B cell (primary cell): ENCODE measurements around the gene DAB1. TPM values are rescaled to one million over a fixed set of nuclear protein-coding genes. Genes with fewer than 3 reads are reported as not detected.

ENCODE experiments used
- ATAC-seq: fragments of 200-7000 bp; cut with Tn5 transposase; one replicate; pipeline ENCODE4 v1.10.0; 2021; ENCODE audit warnings: low read depth, mild to moderate bottlenecking, moderate number of reproducible peaks, moderate library complexity
- CTCF ChIA-PET: fragments of 350-600 bp; sonication (Branson Sonifier 250); formaldehyde crosslinking; loops from one replicate; lab custom pipeline; 2021; ENCODE audit warnings: antibody characterized with exemption, inconsistent platforms; lab: Charles Lee
- POLR2A ChIA-PET: fragments of 350-600 bp; sonication (Branson Sonifier 250); formaldehyde crosslinking; loops from one replicate; lab custom pipeline; 2021; ENCODE audit warnings: antibody characterized with exemption; lab: Charles Lee
- DNase-seq: peaks from one replicate; pipeline ENCODE4 v3.0.0; 2013
- H2AFZ ChIP-seq: 2 replicates; pipeline ENCODE4 v1.6.1; 2012; ENCODE audit warnings: mild to moderate bottlenecking, low read depth, low read length; ENCODE audit not compliant: insufficient read depth, poor library complexity, severe bottlenecking
- H3K27ac ChIP-seq, 2 donors: 1 replicate in 1 of 2; 2 replicates in 1 of 2; pipeline ENCODE4 v1.5.1; 2012 to 2013; ENCODE audit warnings: low read length in 2 of 2, mild to moderate bottlenecking in 2 of 2, moderate library complexity in 1 of 2
- H3K27me3 ChIP-seq, 4 experiments: fragments of 200-600 bp in 1 of 4; sonication (generic) in 1 of 4; replicated peaks in 1 of 4; 1 replicate in 2 of 4; 2 replicates in 2 of 4; pipeline versions ENCODE4 v1.6.1 to v1.7.0; 2013 to 2016; ENCODE audit warnings: low read length in 3 of 4, mild to moderate bottlenecking in 2 of 4, mixed read lengths in 1 of 4, moderate library complexity in 1 of 4; ENCODE audit not compliant: insufficient read depth in 4 of 4, control insufficient read depth in 3 of 4; ENCODE audit errors: control extremely low read depth in 1 of 4
- H3K36me3 ChIP-seq, 2 experiments: replicated peaks in 1 of 2; 1 replicate in 1 of 2; 2 replicates in 1 of 2; pipeline versions ENCODE4 v1.6.1 to v1.7.1; 2013; ENCODE audit warnings: low read length in 1 of 2; ENCODE audit not compliant: insufficient read depth in 2 of 2, control insufficient read depth in 1 of 2; ENCODE audit errors: control extremely low read depth in 1 of 2, extremely low read depth in 1 of 2
- H3K4me1 ChIP-seq, 2 donors: fragments of 200-600 bp in 1 of 2; sonication (generic) in 1 of 2; 1 replicate in 1 of 2; 2 replicates in 1 of 2; pipeline versions ENCODE4 v1.5.1 to v1.6.1; 2013 to 2017; ENCODE audit warnings: low read length in 2 of 2; ENCODE audit not compliant: control insufficient read depth in 2 of 2, insufficient read depth in 2 of 2
- H3K4me2 ChIP-seq: replicated peaks from 2 replicates; pipeline ENCODE3; 2012; ENCODE audit warnings: mild to moderate bottlenecking, low read depth, low read length; ENCODE audit not compliant: poor library complexity, severe bottlenecking
- H3K4me3 ChIP-seq, 5 experiments: fragments of 200-600 bp in 1 of 5; sonication (generic) in 1 of 5; 1 replicate in 3 of 5; 2 replicates in 2 of 5; pipeline versions ENCODE4 v1.5.1 to v1.7.0; 2011 to 2016; ENCODE audit warnings: low read length in 4 of 5, mild to moderate bottlenecking in 4 of 5, low read depth in 2 of 5, control low read depth in 1 of 5, moderate library complexity in 1 of 5; ENCODE audit not compliant: insufficient read depth in 1 of 5; ENCODE audit errors: control extremely low read depth in 1 of 5, extremely low read depth in 1 of 5
- H3K79me2 ChIP-seq: fragments of 200-600 bp; sonication (generic); one replicate; pipeline ENCODE4 v1.6.0; 2016; ENCODE audit warnings: low read length; ENCODE audit not compliant: control insufficient read depth, insufficient read depth
- H3K9ac ChIP-seq: fragments of 200-600 bp; sonication (generic); 2 replicates; pipeline ENCODE4 v1.6.1; 2017; ENCODE audit warnings: mild to moderate bottlenecking, low read length, moderate library complexity
- H3K9me3 ChIP-seq, 3 donors: one replicate each; pipeline versions ENCODE4 v1.6.1 to v1.7.1; 2013; ENCODE audit warnings: low read length in 2 of 3; ENCODE audit not compliant: control insufficient read depth in 2 of 3, insufficient read depth in 1 of 3; ENCODE audit errors: control extremely low read depth in 1 of 3
- H4K20me1 ChIP-seq: 2 replicates; pipeline ENCODE4 v1.6.0; 2012; ENCODE audit warnings: mild to moderate bottlenecking, low read length; ENCODE audit not compliant: insufficient read depth, control insufficient read depth, poor library complexity, severe bottlenecking
- H3K27ac Mint-ChIP-seq: one replicate; pipeline ENCODE4 v1.8.0; 2021; ENCODE audit warnings: mixed read lengths
- H3K27me3 Mint-ChIP-seq: one replicate; pipeline ENCODE4 v1.8.0; 2021; ENCODE audit warnings: mixed read lengths
- H3K4me1 Mint-ChIP-seq: one replicate; pipeline ENCODE4 v1.8.0; 2021; ENCODE audit warnings: mixed read lengths
- H3K4me3 Mint-ChIP-seq: one replicate; pipeline ENCODE4 v1.8.0; 2021; ENCODE audit warnings: mixed read lengths
- H3K9me3 Mint-ChIP-seq: one replicate; pipeline ENCODE4 v1.8.0; 2022; ENCODE audit warnings: mixed read lengths; ENCODE audit not compliant: insufficient read depth
- CTCF ChIP-seq: fragments of 200-600 bp; IDR thresholded peaks from one replicate; pipeline ENCODE4 v1.8.0; 2022; ENCODE audit warnings: antibody characterized with exemption, mild to moderate bottlenecking
- EZH2 ChIP-seq: IDR thresholded peaks from 2 replicates; pipeline ENCODE4 v1.6.1; 2012; ENCODE audit warnings: borderline replicate concordance, low read depth, mild to moderate bottlenecking, moderate library complexity, low read length; ENCODE audit not compliant: insufficient read depth, poor library complexity, severe bottlenecking
- WGBS: methylation state at CpG from one replicate; pipeline ENCODE4 v1.1.5; 2013; ENCODE audit warnings: missing lambda C conversion rate; ENCODE audit not compliant: insufficient coverage; 5-methylcytosine and 5-hydroxymethylcytosine counted together
- intact Hi-C: fragments of 100-400 bp; cut with micrococcal nuclease; formaldehyde crosslinking; loops from one replicate; pipeline ENCODE4 v1.10.0; 2022
- polyA plus RNA-seq: library from polyadenylated mRNA; depleted of rRNA; stranded (reverse); fragments of >200 nt; gene quantifications from 2 replicates; pipeline ENCODE4 v1.2.3, GENCODE V29; 2012
- total RNA-seq, 2 donors: library from RNA; stranded (reverse); fragments of 120-200 nt in 1 of 2; gene quantifications; 1 replicate in 1 of 2; 2 replicates in 1 of 2; pipeline versions ENCODE4 v1.2.3 to v1.2.4, GENCODE V29; 2013 to 2022

The DAB1 gene
- total and polyA plus RNA-seq, 2 donors (not counting 1 experiment from before 2014, with no cell fraction given), result not detected

- no peak overlapping the region for H3K27ac Mint-ChIP-seq
- intact Hi-C loops, result no loop called here
- no peak overlapping the region for H3K4me3 Mint-ChIP-seq
- no peak overlapping the region for H3K27ac ChIP-seq
- peaks cover 0 to 2% (median 0%) of the 10 kb centered on the region in 3 donors for H3K9me3 ChIP-seq
- TF ChIP-seq CTCF, result no peak
- DNase-seq (no peak), ATAC-seq (no peak)
- POLR2A ChIA-PET, result no interaction called here
- H3K4me2 ChIP-seq, result no peak overlapping the region
- H3K79me2 ChIP-seq, result no peaks in the 10 kb centered on the region
- no peak overlapping the region for H3K9ac ChIP-seq
- WGBS, result 80% methylated on average over 1 of the region's 2 CpGs
- CTCF ChIA-PET, result no interaction called here
- H3K27me3 ChIP-seq, result no peaks in the 10 kb centered on the region
- H3K9me3 Mint-ChIP-seq, result no peaks in the 10 kb centered on the region
- H3K36me3 ChIP-seq, result no peaks in the 10 kb centered on the region
- no peaks in the 10 kb centered on the region for H3K4me1 ChIP-seq
- H3K27me3 Mint-ChIP-seq, result no peaks in the 10 kb centered on the region
- no peaks in the 10 kb centered on the region for H4K20me1 ChIP-seq
- no peak overlapping the region for H2AFZ ChIP-seq
- no peaks in the 10 kb centered on the region for H3K4me1 Mint-ChIP-seq
- H3K4me3 ChIP-seq, result no peak overlapping the region
These were observed 61.4 kb downstream of the DAB1 start for GRCh38 chr1:57362480-57362879.

- Histone ChIP-seq H3K4me2 (no peak overlapping the region), H3K36me3 (no peaks in the 10 kb centered on the region), H3K4me1 (no peaks in the 10 kb centered on the region), H3K9me3 (peaks cover 0 to 2% (median 0%) of the 10 kb centered on the region in 3 donors), H3K4me3 (no peak overlapping the region), H3K9ac (no peak overlapping the region), H4K20me1 (no peaks in the 10 kb centered on the region), H3K27me3 (no peaks in the 10 kb centered on the region), H2AFZ (no peak overlapping the region), H3K79me2 (no peaks in the 10 kb centered on the region), H3K27ac (no peak overlapping the region)
- intact Hi-C loops, result no loop called here
- DNase-seq (no peak), ATAC-seq (no peak)
- H3K27ac Mint-ChIP-seq, result no peak overlapping the region
- TF ChIP-seq CTCF (no peak), EZH2 (no peak)
- whole genome bisulfite sequencing, result no CpG with 5 or more reads among the region's 2 CpGs
- CTCF ChIA-PET, result no interaction called here
- POLR2A ChIA-PET, result no interaction called here
- no peaks in the 10 kb centered on the region for H3K4me1 Mint-ChIP-seq
- no peaks in the 10 kb centered on the region for H3K9me3 Mint-ChIP-seq
- no peaks in the 10 kb centered on the region for H3K27me3 Mint-ChIP-seq
- H3K4me3 Mint-ChIP-seq, result no peak overlapping the region
These were observed 62.3 kb downstream of the DAB1 start for GRCh38 chr1:57361516-57361915.
